Common myeloid progenitor, CD34-positive (primary cell): Measurements from ENCODE around the gene WDR83.
"Not testable (repeated sequence)": the region's sequence is repeated elsewhere in the genome, so short reads cannot be mapped to it uniquely, and the experiment has no call there.

Experiments used
- CTCF ChIA-PET: fragments of 350-600 bp; sonication (Branson Sonifier 250); formaldehyde crosslinking; loops from one replicate; lab custom pipeline; 2021; ENCODE audit warnings: antibody characterized with exemption; lab: Charles Lee
- POLR2A ChIA-PET: fragments of 350-600 bp; sonication (Branson Sonifier 250); formaldehyde crosslinking; loops from one replicate; lab custom pipeline; 2021; ENCODE audit warnings: antibody characterized with exemption; lab: Charles Lee
- DNase-seq, 3 donors: peaks; one replicate each; pipeline versions ENCODE4 v3.0.0 to v3.0.0-alpha.2; 2013
- H3K27ac ChIP-seq, 2 experiments: 1 replicate in 1 of 2; 2 replicates in 1 of 2; pipeline ENCODE4 v1.7.0; 2013; ENCODE audit warnings: inconsistent platforms in 2 of 2, low read length in 2 of 2, mild to moderate bottlenecking in 2 of 2, low read depth in 1 of 2, moderate library complexity in 1 of 2; ENCODE audit not compliant: severe bottlenecking in 2 of 2, insufficient read depth in 1 of 2, poor library complexity in 1 of 2
- H3K27me3 ChIP-seq, 5 experiments: replicated peaks in 2 of 5; 1 replicate in 3 of 5; 2 replicates in 2 of 5; pipeline versions ENCODE4 v1.6.1 to v1.7.0; 2013; ENCODE audit warnings: low read length in 4 of 5, mild to moderate bottlenecking in 2 of 5, moderate library complexity in 2 of 5, inconsistent platforms in 1 of 5; ENCODE audit not compliant: insufficient read depth in 5 of 5, control insufficient read depth in 4 of 5
- H3K36me3 ChIP-seq, 4 experiments: 1 replicate in 2 of 4; 2 replicates in 2 of 4; pipeline versions ENCODE4 v1.6.1 to v1.7.0; 2013; ENCODE audit warnings: low read length in 3 of 4, control low read depth in 1 of 4, mild to moderate bottlenecking in 1 of 4; ENCODE audit not compliant: control insufficient read depth in 4 of 4, insufficient read depth in 4 of 4
- H3K4me1 ChIP-seq, 4 experiments: 1 replicate in 3 of 4; 2 replicates in 1 of 4; pipeline versions ENCODE4 v1.6.1 to v1.7.1; 2013; ENCODE audit warnings: low read length in 3 of 4, mild to moderate bottlenecking in 3 of 4, control low read depth in 1 of 4, inconsistent platforms in 1 of 4, moderate library complexity in 1 of 4; ENCODE audit not compliant: control insufficient read depth in 4 of 4, insufficient read depth in 4 of 4; ENCODE audit errors: control extremely low read depth in 1 of 4
- H3K4me3 ChIP-seq, 7 experiments: 1 replicate in 4 of 7; 2 replicates in 3 of 7; pipeline versions ENCODE4 v1.5.1 to v1.7.0; 2013; ENCODE audit warnings: mild to moderate bottlenecking in 7 of 7, low read length in 6 of 7, moderate library complexity in 6 of 7, inconsistent platforms in 2 of 7, low read depth in 2 of 7, control low read depth in 1 of 7; ENCODE audit not compliant: insufficient read depth in 4 of 7, control insufficient read depth in 1 of 7; ENCODE audit errors: extremely low read depth in 1 of 7
- H3K9me3 ChIP-seq, 5 experiments: 1 replicate in 4 of 5; 2 replicates in 1 of 5; pipeline versions ENCODE4 v1.6.1 to v1.7.1; 2013; ENCODE audit warnings: low read length in 4 of 5, mild to moderate bottlenecking in 2 of 5, inconsistent platforms in 1 of 5, low read depth in 1 of 5, moderate library complexity in 1 of 5; ENCODE audit not compliant: control insufficient read depth in 4 of 5, insufficient read depth in 2 of 5; ENCODE audit errors: control extremely low read depth in 1 of 5
- WGBS: methylation state at CpG from one replicate; pipeline ENCODE4 v1.1.5; 2013; ENCODE audit not compliant: insufficient coverage; 5-methylcytosine and 5-hydroxymethylcytosine counted together

Gene WDR83

GRCh38 chr19:12678039-12678438, 11.4 kb downstream of the WDR83 start:
- peaks cover 8 to 62% (median 50%) of the 10 kb centered on the region in 4 experiments for H3K36me3 ChIP-seq

GRCh38 chr19:12680034-12680433, 13.4 kb downstream of the WDR83 start:
- Histone ChIP-seq H3K27me3 (no peaks in the 10 kb centered on the region), H3K36me3 (peaks cover 8 to 45% (median 40%) of the 10 kb centered on the region in 4 experiments), H3K4me1 (peaks cover 0 to 16% (median 11%) of the 10 kb centered on the region in 4 experiments), H3K4me3 (peak overlapping the region in 1 of 7 experiments; percentile 16), H3K9me3 (no peaks in the 10 kb centered on the region), H3K27ac (no peak overlapping the region)
- WGBS, result 98% methylated on average over 9 of the region's 9 CpGs
- ChIA-PET CTCF (interaction anchor here (0.9 to 1.8 kb wide), 3 partner anchors 9 to 10 kb away, joined by 3 to 4 read pairs (median 4); no protein-coding TSS in a partner anchor), POLR2A (no interaction called here)
- DNase-seq, result no peak

More at GRCh38 chr19:12678039-12678438, 11.4 kb downstream of the WDR83 start:
- peaks cover 0 to 16% (median 11%) of the 10 kb centered on the region in 4 experiments for H3K4me1 ChIP-seq
- WGBS, result 100% methylated on average over 4 of the region's 5 CpGs
- not testable (repeated sequence) for H3K4me3 ChIP-seq, H3K27ac ChIP-seq, H3K27me3 ChIP-seq, DNase-seq, H3K9me3 ChIP-seq
- ChIA-PET CTCF (interaction anchor here (0.7 to 3.6 kb wide), 9 partner anchors 15 to 169 kb away, joined by 3 to 27 read pairs (median 4); partner anchors contain the start of gene FBXW9), POLR2A (interaction anchor here (0.6 kb wide), 1 partner anchor 1259 kb away, joined by 4 read pairs; no protein-coding TSS in a partner anchor)

DNA sequence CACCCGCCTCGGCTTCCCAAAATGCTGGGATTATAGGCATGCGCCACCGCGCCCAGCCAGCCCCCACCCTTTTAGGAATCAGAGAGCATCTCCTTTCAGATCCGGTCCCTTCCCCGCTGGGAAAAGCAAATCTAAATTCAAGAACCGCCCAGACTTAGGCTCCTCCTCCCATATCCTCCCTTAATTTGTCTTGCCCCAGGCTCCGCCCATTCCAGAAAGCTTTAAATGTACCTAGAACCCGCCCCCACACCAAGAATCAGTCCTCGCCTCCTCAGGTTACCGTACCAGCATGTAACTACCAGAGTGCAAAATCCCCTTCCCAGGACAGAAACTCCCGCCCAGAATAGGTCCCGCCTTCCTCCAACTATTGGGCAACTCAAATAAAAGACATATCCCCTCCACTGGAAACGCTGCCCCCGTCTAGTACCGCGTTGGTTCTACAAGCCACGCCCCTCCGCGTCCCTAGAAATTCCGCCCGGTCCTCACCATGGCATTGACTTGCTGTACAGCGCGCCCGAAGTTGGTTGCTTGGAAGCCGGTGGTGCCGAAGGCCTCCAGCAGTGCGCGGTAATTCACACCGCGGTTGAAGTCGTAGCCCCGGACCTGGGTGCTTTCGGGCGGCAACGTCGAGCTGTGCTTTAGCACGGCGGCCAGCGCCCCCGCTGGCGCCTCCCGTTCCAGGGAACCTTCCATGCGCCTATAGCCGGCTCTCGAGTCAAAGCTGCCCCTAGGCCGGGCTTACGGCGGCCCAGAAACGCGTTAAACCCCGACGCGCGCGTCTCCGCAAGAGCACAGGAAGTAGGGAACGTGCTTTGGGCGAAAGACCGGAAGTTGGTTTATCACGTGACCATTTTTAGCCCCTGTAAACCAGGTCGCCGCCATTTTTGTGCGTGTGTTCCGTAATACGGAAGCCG, 14.7 kb downstream of the WDR83 start, which contains the start of gene DHPS:
Gene DHPS, minus strand, starts transcription at position 807 of the 914 bp plus-strand sequence. Its CDS starts 114 bp downstream, at position 693.
- Histone ChIP-seq H3K36me3 (peaks cover 3 to 32% (median 30%) of the 10 kb centered on the region in 4 experiments), H3K4me1 (peaks cover 0 to 16% (median 11%) of the 10 kb centered on the region in 4 experiments), H3K9me3 (no peaks in the 10 kb centered on the region), H3K27ac (peak within 1 kb of the TSS; percentile 81 to 94), H3K27me3 (no peaks in the 10 kb centered on the region), H3K4me3 (peak within 1 kb of the TSS; percentile 56 to 94 (median 87))
- POLR2A ChIA-PET, result interaction anchor here (0.6 to 1.5 kb wide), 5 partner anchors 13 to 166 kb away, joined by 3 to 10 read pairs (median 3); partner anchors contain the start of gene FBXW9
- DNase-seq, result peak; percentile 99 to 100 (median 100)
- WGBS, result under 1% methylated on average over 64 of the region's 68 CpGs
- CTCF ChIA-PET, result interaction anchor here (0.6 to 1.7 kb wide), 5 partner anchors 9 to 39 kb away, joined by 3 to 5 read pairs (median 3); partner anchors contain the start of gene FBXW9

DNA sequence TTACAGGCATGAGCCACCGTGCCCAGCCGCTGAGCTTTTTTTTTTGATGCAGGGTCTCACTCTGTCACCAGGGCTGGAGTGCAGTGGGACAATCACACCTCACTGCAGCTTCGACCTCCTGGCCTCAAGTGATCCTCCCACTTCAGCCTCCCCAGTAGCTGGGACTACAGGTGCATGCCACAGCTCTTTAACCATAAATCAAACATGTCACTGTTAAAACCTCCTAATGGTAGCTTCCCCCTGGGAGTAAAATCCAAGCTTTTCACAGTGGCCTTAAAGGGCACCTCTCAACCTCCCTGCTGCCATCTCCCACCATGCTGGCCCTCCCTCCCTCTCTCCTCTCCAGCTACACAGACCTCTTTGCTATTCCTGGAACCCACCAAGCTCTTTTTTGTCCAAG, 19.2 kb downstream of the WDR83 start:
- Histone ChIP-seq H3K27me3 (no peaks in the 10 kb centered on the region), H3K36me3 (no peaks in the 10 kb centered on the region), H3K4me3 (no peak overlapping the region), H3K27ac (no peak overlapping the region), H3K4me1 (peaks cover 0 to 38% (median 30%) of the 10 kb centered on the region in 4 experiments), H3K9me3 (no peaks in the 10 kb centered on the region)
- WGBS, result 90% methylated on average over 3 of the region's 3 CpGs
- ChIA-PET CTCF (interaction anchor here (1.3 to 1.8 kb wide), 2 partner anchors 10 to 14 kb away, joined by 5 to 7 read pairs; partner anchors contain the start of gene FBXW9), POLR2A (interaction anchor here (0.7 kb wide), 1 partner anchor 30 kb away, joined by 4 read pairs; no protein-coding TSS in a partner anchor)
- DNase-seq, result no peak

DNA sequence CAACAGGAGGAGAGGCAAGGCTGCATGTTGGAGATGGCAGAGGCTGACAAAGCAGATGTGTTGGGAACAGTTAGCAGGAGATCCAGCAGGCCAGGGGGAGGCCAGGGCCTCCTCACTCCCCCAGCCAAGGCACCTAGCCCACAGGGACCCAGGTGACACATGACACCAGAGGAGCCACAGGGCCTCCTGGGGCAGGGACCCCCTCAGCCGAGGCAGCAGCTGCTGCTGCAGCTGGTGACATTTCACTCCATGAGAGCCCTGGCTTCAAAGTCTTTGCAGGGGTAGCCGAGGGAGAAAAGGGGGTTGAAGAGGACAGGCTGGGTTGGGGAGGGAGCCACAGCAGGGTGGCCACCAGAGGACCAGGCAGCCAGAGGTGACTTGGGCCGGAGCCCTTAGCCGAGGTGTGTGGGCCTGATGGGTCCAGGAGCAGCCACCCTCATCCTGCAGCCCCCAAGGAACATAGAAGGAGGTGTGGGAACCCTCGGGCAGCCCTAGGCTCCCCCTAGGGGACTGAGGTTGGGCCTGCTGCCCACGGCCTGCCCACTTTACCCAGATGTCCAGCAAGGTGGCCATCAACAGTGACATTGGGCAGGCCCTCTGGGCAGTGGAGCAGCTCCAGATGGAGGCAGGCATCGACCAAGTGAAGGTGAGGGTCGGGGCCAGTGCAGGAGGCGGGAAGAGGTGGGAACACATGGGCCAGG, 21.0 kb downstream of the WDR83 start, which contains the start of gene GNG14:
Gene GNG14, plus strand, starts transcription at position 503 of the 701 bp plus-strand sequence. Its CDS starts 51 bp downstream, at position 554.
- peaks cover 0 to 6% (median 5%) of the 10 kb centered on the region in 4 experiments for H3K36me3 ChIP-seq
- H3K27me3 ChIP-seq, result no peaks in the 10 kb centered on the region
- ChIA-PET CTCF (no interaction called here), POLR2A (no interaction called here)
- peaks cover 0 to 30% (median 26%) of the 10 kb centered on the region in 4 experiments for H3K4me1 ChIP-seq
- H3K27ac ChIP-seq, result peak within 1 kb of the TSS; percentile 42 to 69
- DNase-seq, result no peak
- 94% methylated on average over 7 of the region's 9 CpGs for WGBS
- H3K4me3 ChIP-seq, result peak within 1 kb of the TSS in 6 of 7 experiments; percentile 5 to 83 (median 64)
- no peaks in the 10 kb centered on the region for H3K9me3 ChIP-seq

DNA sequence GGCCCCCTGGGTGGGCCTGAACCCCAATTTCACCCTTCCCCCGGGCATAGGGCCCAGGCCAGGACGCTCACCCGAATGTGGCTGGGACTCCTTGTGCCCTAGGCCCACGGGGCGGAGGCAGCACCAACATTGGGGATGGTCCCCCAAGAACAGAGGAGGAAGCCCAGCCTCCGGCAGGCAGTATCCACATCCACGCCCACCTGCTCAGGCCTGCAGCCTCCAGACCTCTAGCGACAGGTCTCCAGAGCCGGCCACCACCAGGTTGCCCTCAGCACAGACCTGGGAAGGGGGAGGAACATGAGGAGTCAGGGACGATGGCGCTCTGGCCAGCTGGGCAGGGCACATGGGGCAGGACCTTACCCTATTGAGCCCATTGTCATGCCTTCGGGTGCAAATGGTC, 22.4 kb downstream of the WDR83 start:
- no peaks in the 10 kb centered on the region for H3K9me3 ChIP-seq
- no peak for DNase-seq
- no peaks in the 10 kb centered on the region for H3K27me3 ChIP-seq
- H3K36me3 ChIP-seq, result peaks cover 0 to 12% (median 5%) of the 10 kb centered on the region in 4 experiments
- CTCF ChIA-PET, result interaction anchor here (1.5 kb wide), 1 partner anchor 45 kb away, joined by 4 read pairs; no protein-coding TSS in a partner anchor
- POLR2A ChIA-PET, result no interaction called here
- H3K4me3 ChIP-seq, result peak overlapping the region; percentile 5 to 83 (median 67)
- 76% methylated on average over 12 of the region's 12 CpGs for WGBS
- H3K4me1 ChIP-seq, result peaks cover 0 to 30% (median 26%) of the 10 kb centered on the region in 4 experiments
- peak overlapping the region; percentile 42 to 69 for H3K27ac ChIP-seq
